HCT116 (cell line): ENCODE measurements around the gene PLEKHM1. TPM values are rescaled to one million over a fixed set of nuclear protein-coding genes. Genes with fewer than 3 reads are reported as not detected.

ENCODE experiments used
- ATAC-seq: fragments of 200-7000 bp; cut with Tn5 transposase; 2 replicates; pipeline ENCODE4 v1.9.1; 2020; ENCODE audit warnings: mild to moderate bottlenecking, moderate library complexity
- BruUV-seq: library from RNA; stranded (reverse); fragments of 400-500 nt; replicated peaks from 2 replicates; lab custom pipeline; 2021; lab: Mats Ljungman, UMichigan
- CTCF ChIA-PET: fragments of 300-600 bp; sonication (Branson Sonifier 250); formaldehyde crosslinking; loops from one replicate; lab custom pipeline; 2021; ENCODE audit warnings: antibody characterized with exemption; lab: Charles Lee
- POLR2A ChIA-PET: fragments of 300-600, 350-600 bp; sonication (Branson Sonifier 250); formaldehyde crosslinking; loops from one replicate; lab custom pipeline; 2021; ENCODE audit warnings: antibody characterized with exemption; lab: Charles Lee
- RAD21 ChIA-PET, 2 experiments: fragments of 300-600 bp; sonication (Branson Sonifier 250); formaldehyde crosslinking; loops; one replicate each; lab custom pipeline; 2023; ENCODE audit warnings: low total read pairs in 2 of 2; ENCODE audit not compliant: uncharacterized antibody in 2 of 2, unreplicated experiment in 2 of 2, low non-redundant PET in 1 of 2; lab: Charles Lee
- DNase-seq: peaks from one replicate; pipeline ENCODE4 v3.0.0-alpha.2; 2010; ENCODE audit warnings: low read depth, low spot score
- H2AFZ ChIP-seq: fragments of 200-600 bp; shearing (Covaris generic), sonication (generic); 2 replicates; pipeline ENCODE4 v1.6.1; 2017; ENCODE audit warnings: low read depth, mixed run types, mixed read lengths, antibody characterized with exemption, low read length; ENCODE audit not compliant: poor library complexity, severe bottlenecking
- H3K27ac ChIP-seq: 2 replicates; pipeline ENCODE4 v1.5.1; 2012; ENCODE audit warnings: low read depth, low read length
- H3K27me3 ChIP-seq: fragments of 200-600 bp; sonication (generic); 2 replicates; pipeline ENCODE4 v1.6.1; 2016; ENCODE audit warnings: mixed run types, low read length, mixed read lengths; ENCODE audit not compliant: insufficient read depth
- H3K36me3 ChIP-seq, 2 experiments: fragments of 200-500 bp in 1 of 2; fragments of 200-600 bp in 1 of 2; sonication (Bioruptor generic) in 1 of 2; sonication (generic) in 1 of 2; 2 replicates each; pipeline versions ENCODE4 v1.5.1 to v1.6.1; 2014 to 2016; ENCODE audit warnings: low read length in 2 of 2, inconsistent platforms in 1 of 2, mixed read lengths in 1 of 2, mixed run types in 1 of 2; ENCODE audit not compliant: insufficient read depth in 2 of 2, control insufficient read depth in 1 of 2
- H3K4me1 ChIP-seq, 2 experiments: fragments of 200-600 bp in 1 of 2; sonication (generic) in 1 of 2; 2 replicates each; pipeline versions ENCODE4 v1.5.1 to v1.6.1; 2012 to 2017; ENCODE audit warnings: low read length in 2 of 2, inconsistent platforms in 1 of 2, mild to moderate bottlenecking in 1 of 2, mixed read lengths in 1 of 2, mixed run types in 1 of 2, moderate library complexity in 1 of 2; ENCODE audit not compliant: insufficient read depth in 2 of 2, control insufficient read depth in 1 of 2
- H3K4me2 ChIP-seq: fragments of 200-600 bp; sonication (generic); 2 replicates; pipeline ENCODE4 v1.6.1; 2017; ENCODE audit warnings: mixed run types, low read length, mixed read lengths
- H3K4me3 ChIP-seq, 2 experiments: fragments of 200-600 bp in 1 of 2; sonication (generic) in 1 of 2; replicated peaks in 1 of 2; 2 replicates each; pipeline ENCODE4 v1.5.1; 2011 to 2016; ENCODE audit warnings: low read length in 2 of 2, control low read depth in 1 of 2, low read depth in 1 of 2, mild to moderate bottlenecking in 1 of 2, mixed read lengths in 1 of 2, mixed run types in 1 of 2
- H3K79me2 ChIP-seq: fragments of 200-600 bp; sonication (generic); 2 replicates; pipeline ENCODE4 v1.6.1; 2017; ENCODE audit warnings: mild to moderate bottlenecking, mixed run types, low read length, moderate library complexity, mixed read lengths; ENCODE audit not compliant: insufficient read depth
- H3K9ac ChIP-seq: fragments of 200-600 bp; sonication (generic); 2 replicates; pipeline ENCODE4 v1.6.1; 2016; ENCODE audit warnings: low read length, mixed read lengths
- H3K9me2 ChIP-seq: fragments of 200-600 bp; sonication (generic), shearing (Covaris generic); 2 replicates; pipeline ENCODE4 v1.6.1; 2017; ENCODE audit warnings: mixed run types, mild to moderate bottlenecking, moderate library complexity; ENCODE audit not compliant: insufficient read depth
- H3K9me3 ChIP-seq, 2 experiments: fragments of 200-500 bp in 1 of 2; fragments of 200-600 bp in 1 of 2; sonication (Bioruptor generic) in 1 of 2; sonication (generic) in 1 of 2; 2 replicates each; pipeline ENCODE4 v1.6.1; 2014 to 2017; ENCODE audit warnings: low read length in 2 of 2, mixed read lengths in 2 of 2, inconsistent platforms in 1 of 2, low read depth in 1 of 2, mild to moderate bottlenecking in 1 of 2, mixed run types in 1 of 2, moderate library complexity in 1 of 2; ENCODE audit not compliant: control insufficient read depth in 1 of 2, insufficient read depth in 1 of 2
- H4K20me1 ChIP-seq: fragments of 200-600 bp; sonication (generic), shearing (Covaris generic); 2 replicates; pipeline ENCODE4 v1.6.1; 2017; ENCODE audit warnings: mixed run types, mild to moderate bottlenecking, moderate library complexity; ENCODE audit not compliant: insufficient read depth
- CEBPB ChIP-seq: IDR thresholded peaks from 2 replicates; pipeline ENCODE4 v1.6.1; 2012; ENCODE audit warnings: low read depth
- EZH2 ChIP-seq: fragments of 200-600 bp; sonication (generic); IDR thresholded peaks from 2 replicates; pipeline ENCODE4 v1.6.1; 2017; ENCODE audit warnings: antibody characterized with exemption, mixed run types
- EZH2phosphoT487 ChIP-seq: fragments of 200-600 bp; IDR thresholded peaks from 2 replicates; pipeline ENCODE4 v1.6.1; 2018; ENCODE audit warnings: antibody characterized with exemption, borderline replicate concordance
- POLR2A ChIP-seq: IDR thresholded peaks from 2 replicates; pipeline ENCODE4 v1.7.0; 2011; ENCODE audit warnings: borderline replicate concordance; ENCODE audit not compliant: insufficient read depth, insufficient read length; ENCODE audit errors: extremely low read depth
- POLR2AphosphoS5 ChIP-seq: IDR thresholded peaks from 2 replicates; pipeline ENCODE4 v1.6.1; 2011; ENCODE audit warnings: mild to moderate bottlenecking, low read depth, low read length, moderate library complexity
- RAD21 ChIP-seq: IDR thresholded peaks from 2 replicates; pipeline ENCODE4 v1.6.1; 2012; ENCODE audit warnings: low read depth, mild to moderate bottlenecking
- SP1 ChIP-seq: IDR thresholded peaks from 2 replicates; pipeline ENCODE4 v1.6.1; 2012; ENCODE audit warnings: low read depth
- SRF ChIP-seq: IDR thresholded peaks from 2 replicates; pipeline ENCODE4 v1.6.1; 2012; ENCODE audit warnings: low read depth
- TCF7L2 ChIP-seq: IDR thresholded peaks from 2 replicates; pipeline ENCODE4 v1.7.0; 2011; ENCODE audit warnings: borderline replicate concordance, inconsistent platforms; ENCODE audit not compliant: insufficient read depth, insufficient read length; ENCODE audit errors: extremely low read depth
- ZNF274 ChIP-seq: fragments of 200-500 bp; sonication (Bioruptor generic); IDR thresholded peaks from 2 replicates; pipeline ENCODE4 v1.6.1; 2014; ENCODE audit warnings: mild to moderate bottlenecking, low read depth, low read length, inconsistent platforms
- intact Hi-C: fragments of 100-400 bp; cut with micrococcal nuclease; formaldehyde crosslinking; loops from 2 replicates; pipeline ENCODE4 v1.10.0; 2022
- total RNA-seq: library from RNA; stranded (reverse); gene quantifications from one replicate; pipeline ENCODE4 v1.2.1, GENCODE V29; 2021; ENCODE audit not compliant: unreplicated experiment
- TF ChIP-seq, protein P1 (sequence below): IDR thresholded peaks from 2 replicates; pipeline ENCODE4 v1.6.1; 2012
- TF ChIP-seq, protein P2 (sequence below): IDR thresholded peaks from 2 replicates; pipeline ENCODE4 v1.6.1; 2011; ENCODE audit warnings: mild to moderate bottlenecking, low read length, moderate library complexity; ENCODE audit not compliant: insufficient replicate concordance; ENCODE audit errors: extremely low read depth
- TF ChIP-seq, protein P3 (sequence below): IDR thresholded peaks from 2 replicates; pipeline ENCODE4 v1.6.1; 2012
- TF ChIP-seq, protein P4 (sequence below): IDR thresholded peaks from 2 replicates; pipeline ENCODE4 v1.6.1; 2012; ENCODE audit warnings: low read depth

PLEKHM1 gene
- total RNA-seq, 1 experiment from 2014 or later, result 32.8 TPM

DNA sequence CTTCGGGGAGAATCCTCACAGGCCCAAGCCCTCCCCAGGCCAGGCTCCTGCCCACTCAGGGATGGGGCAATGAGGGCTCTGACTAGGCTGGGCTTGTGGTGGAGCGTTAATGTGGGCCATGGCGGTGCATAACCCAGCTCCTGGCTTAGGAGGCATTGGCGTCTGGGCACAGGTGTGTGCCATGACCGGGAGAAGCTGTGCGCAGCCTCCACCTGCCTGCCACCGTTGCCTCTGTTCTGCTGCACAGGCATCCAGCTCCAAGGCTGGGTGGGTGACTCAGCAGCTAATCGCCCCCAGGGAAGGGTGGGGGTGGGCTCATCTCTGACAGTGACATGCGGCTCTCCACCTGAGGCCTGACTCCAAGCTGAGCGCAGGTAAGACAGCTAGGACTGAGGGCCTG lies 54.4 kb downstream of the PLEKHM1 start:
- H3K79me2 ChIP-seq, result no peaks in the 10 kb centered on the region
- no peaks in the 10 kb centered on the region for H3K36me3 ChIP-seq
- no peaks in the 10 kb centered on the region for H4K20me1 ChIP-seq
- TF ChIP-seq, protein P1, sequence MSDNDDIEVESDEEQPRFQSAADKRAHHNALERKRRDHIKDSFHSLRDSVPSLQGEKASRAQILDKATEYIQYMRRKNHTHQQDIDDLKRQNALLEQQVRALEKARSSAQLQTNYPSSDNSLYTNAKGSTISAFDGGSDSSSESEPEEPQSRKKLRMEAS, result no peak
- TF ChIP-seq CEBPB (no peak), RAD21 (no peak), ZNF274 (no peak), SRF (no peak), EZH2 (no peak), EZH2phosphoT487 (no peak), POLR2AphosphoS5 (no peak), POLR2A (no peak), SP1 (no peak), TCF7L2 (no peak)
- TF ChIP-seq, protein P2, sequence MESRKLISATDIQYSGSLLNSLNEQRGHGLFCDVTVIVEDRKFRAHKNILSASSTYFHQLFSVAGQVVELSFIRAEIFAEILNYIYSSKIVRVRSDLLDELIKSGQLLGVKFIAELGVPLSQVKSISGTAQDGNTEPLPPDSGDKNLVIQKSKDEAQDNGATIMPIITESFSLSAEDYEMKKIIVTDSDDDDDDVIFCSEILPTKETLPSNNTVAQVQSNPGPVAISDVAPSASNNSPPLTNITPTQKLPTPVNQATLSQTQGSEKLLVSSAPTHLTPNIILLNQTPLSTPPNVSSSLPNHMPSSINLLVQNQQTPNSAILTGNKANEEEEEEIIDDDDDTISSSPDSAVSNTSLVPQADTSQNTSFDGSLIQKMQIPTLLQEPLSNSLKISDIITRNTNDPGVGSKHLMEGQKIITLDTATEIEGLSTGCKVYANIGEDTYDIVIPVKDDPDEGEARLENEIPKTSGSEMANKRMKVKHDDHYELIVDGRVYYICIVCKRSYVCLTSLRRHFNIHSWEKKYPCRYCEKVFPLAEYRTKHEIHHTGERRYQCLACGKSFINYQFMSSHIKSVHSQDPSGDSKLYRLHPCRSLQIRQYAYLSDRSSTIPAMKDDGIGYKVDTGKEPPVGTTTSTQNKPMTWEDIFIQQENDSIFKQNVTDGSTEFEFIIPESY, result no peak
- TF ChIP-seq, protein P3, sequence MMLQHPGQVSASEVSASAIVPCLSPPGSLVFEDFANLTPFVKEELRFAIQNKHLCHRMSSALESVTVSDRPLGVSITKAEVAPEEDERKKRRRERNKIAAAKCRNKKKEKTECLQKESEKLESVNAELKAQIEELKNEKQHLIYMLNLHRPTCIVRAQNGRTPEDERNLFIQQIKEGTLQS, result no peak
- TF ChIP-seq, protein P4, sequence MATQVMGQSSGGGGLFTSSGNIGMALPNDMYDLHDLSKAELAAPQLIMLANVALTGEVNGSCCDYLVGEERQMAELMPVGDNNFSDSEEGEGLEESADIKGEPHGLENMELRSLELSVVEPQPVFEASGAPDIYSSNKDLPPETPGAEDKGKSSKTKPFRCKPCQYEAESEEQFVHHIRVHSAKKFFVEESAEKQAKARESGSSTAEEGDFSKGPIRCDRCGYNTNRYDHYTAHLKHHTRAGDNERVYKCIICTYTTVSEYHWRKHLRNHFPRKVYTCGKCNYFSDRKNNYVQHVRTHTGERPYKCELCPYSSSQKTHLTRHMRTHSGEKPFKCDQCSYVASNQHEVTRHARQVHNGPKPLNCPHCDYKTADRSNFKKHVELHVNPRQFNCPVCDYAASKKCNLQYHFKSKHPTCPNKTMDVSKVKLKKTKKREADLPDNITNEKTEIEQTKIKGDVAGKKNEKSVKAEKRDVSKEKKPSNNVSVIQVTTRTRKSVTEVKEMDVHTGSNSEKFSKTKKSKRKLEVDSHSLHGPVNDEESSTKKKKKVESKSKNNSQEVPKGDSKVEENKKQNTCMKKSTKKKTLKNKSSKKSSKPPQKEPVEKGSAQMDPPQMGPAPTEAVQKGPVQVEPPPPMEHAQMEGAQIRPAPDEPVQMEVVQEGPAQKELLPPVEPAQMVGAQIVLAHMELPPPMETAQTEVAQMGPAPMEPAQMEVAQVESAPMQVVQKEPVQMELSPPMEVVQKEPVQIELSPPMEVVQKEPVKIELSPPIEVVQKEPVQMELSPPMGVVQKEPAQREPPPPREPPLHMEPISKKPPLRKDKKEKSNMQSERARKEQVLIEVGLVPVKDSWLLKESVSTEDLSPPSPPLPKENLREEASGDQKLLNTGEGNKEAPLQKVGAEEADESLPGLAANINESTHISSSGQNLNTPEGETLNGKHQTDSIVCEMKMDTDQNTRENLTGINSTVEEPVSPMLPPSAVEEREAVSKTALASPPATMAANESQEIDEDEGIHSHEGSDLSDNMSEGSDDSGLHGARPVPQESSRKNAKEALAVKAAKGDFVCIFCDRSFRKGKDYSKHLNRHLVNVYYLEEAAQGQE, result no peak
- no peaks in the 10 kb centered on the region for H3K27me3 ChIP-seq
- no peaks in the 10 kb centered on the region for H3K9me3 ChIP-seq
- no peak overlapping the region for H3K4me2 ChIP-seq
- ChIA-PET POLR2A (no interaction called here), RAD21 (no interaction called here), CTCF (no interaction called here)
- no peak overlapping the region for H3K27ac ChIP-seq
- ATAC-seq (no peak), DNase-seq (no peak)
- no peak overlapping the region for H3K9ac ChIP-seq
- BruUV-seq, result no TSS peak
- intact Hi-C loops, result no loop called here
- H3K4me3 ChIP-seq, result no peak overlapping the region
- peaks cover 25 to 47% of the 10 kb centered on the region in 2 experiments for H3K4me1 ChIP-seq
- H2AFZ ChIP-seq, result no peak overlapping the region
- H3K9me2 ChIP-seq, result no peaks in the 10 kb centered on the region
